Activated CD8-positive, alpha-beta memory T cell treated with anti-CD3 and anti-CD28 coated beads for 4 hours (primary cell): ENCODE measurements around the gene GDF15.
A peak's percentile ranks its signal among the peaks of the same experiment; 100 is the strongest.
"Not testable (repeated sequence)": the region's sequence is repeated elsewhere in the genome, so short reads cannot be mapped to it uniquely, and the experiment has no call there.

Experiments used
- DNase-seq, 2 donors: peaks; one replicate each; pipeline ENCODE4 v3.0.0-alpha.2; 2020; ENCODE audit warnings: low read depth in 2 of 2

GDF15 gene, protein sequence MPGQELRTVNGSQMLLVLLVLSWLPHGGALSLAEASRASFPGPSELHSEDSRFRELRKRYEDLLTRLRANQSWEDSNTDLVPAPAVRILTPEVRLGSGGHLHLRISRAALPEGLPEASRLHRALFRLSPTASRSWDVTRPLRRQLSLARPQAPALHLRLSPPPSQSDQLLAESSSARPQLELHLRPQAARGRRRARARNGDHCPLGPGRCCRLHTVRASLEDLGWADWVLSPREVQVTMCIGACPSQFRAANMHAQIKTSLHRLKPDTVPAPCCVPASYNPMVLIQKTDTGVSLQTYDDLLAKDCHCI

GRCh38 chr19:18385675-18386542, at the start of gene GDF15:
Gene GDF15 (plus strand): TSS chr19:18386158. CDS start chr19:18386190, 32 bp downstream.
- DNase-seq = no peak

DNA sequence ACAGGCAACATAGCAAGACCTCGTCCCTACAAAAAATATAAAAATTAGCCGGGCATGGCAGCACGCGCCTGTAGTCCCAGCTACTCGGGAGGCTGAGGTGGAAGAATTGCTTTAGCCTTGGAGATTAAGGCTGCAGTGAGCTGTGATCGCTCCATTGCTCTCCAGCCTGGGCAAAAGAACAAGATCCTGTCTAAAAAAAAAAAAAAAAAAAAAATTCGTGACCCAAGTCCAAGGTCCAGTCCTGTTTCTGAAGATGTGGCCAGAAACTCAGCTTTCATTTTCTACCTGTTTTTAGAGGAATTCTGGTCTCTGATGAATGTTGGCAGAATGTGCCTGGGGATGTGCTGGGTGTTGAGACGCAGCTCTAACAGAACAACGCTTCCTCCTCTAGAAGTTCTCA, 47.4 kb upstream of the GDF15 start:
- DNase-seq = no peak

DNA sequence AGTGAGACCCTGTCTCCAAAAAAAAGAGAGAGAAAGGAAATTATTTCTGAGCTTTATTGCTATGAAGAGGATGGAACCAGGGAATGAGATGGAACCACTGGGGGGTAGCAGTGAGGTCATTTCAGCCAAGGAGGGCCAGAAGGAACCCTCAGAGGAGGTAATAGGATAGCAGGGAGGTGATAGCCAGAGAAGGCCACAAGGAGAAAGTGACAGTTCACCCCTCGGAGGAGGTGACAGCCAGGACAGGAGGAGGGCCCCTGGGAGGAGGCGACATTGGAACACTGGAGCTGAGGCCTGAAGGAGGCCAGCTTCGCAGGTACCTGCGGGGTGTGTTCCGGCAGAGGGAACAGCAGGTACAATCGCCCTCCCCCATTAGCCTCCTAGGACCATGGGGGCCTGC, 46.2 kb upstream of the GDF15 start:
- no peak for DNase-seq

- DNase-seq = no peak
Measured at GRCh38 chr19:18340190-18340989, 45.6 kb upstream of the GDF15 start, which contains the start of gene PGPEP1. Gene PGPEP1 (plus strand): TSS chr19:18340598. CDS start chr19:18340682, 84 bp downstream.

GRCh38 chr19:18340990-18341868, 44.7 kb upstream of the GDF15 start:
- DNase-seq = peak; percentile 49 to 53

GRCh38 chr19:18342090-18342632, 43.8 kb upstream of the GDF15 start:
- no peak for DNase-seq

- DNase-seq = no peak
Measured at GRCh38 chr19:18344582-18344950, 41.4 kb upstream of the GDF15 start.

DNA sequence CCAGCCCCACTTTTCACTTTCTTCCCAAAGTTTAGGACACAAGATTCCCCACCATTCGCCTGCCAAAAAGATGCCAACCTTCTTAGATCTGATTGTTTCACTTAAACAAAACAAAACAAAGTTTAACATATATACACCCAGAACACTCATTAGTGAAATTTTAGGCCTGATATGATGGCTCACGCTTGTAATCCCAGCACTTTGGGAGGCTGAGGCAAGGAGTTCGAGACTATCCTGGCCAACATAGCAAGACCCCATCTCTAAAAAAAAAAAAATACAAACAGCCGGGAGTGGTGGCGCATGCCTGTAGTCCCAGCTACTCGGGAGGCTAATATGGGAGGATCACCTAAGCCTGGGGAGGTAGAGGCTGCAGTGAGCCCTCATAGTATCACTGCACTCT, 40.7 kb upstream of the GDF15 start:
- DNase-seq = no peak

GRCh38 chr19:18346091-18346490, 39.9 kb upstream of the GDF15 start:
- no peak for DNase-seq

DNA sequence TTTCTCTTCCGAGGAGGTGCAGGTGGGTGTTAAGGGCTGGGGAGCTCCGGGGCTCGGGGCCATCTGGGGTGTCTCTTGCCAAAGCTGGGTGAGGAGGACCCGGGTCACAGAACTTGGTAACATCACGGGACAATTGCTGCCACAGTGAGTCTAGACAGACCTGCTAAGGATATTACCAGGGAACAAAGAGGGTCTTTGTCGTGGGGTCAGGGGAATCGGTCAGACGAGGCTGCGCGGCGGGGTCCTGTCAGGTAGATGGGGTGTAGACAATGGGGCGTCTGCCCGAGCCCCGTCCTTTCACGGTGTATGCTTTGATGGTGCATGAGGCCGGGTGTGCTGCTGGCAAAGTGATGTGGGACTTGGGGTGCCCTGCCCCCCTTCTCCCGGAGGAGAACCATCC, 37.8 kb upstream of the GDF15 start:
- no peak for DNase-seq

DNA sequence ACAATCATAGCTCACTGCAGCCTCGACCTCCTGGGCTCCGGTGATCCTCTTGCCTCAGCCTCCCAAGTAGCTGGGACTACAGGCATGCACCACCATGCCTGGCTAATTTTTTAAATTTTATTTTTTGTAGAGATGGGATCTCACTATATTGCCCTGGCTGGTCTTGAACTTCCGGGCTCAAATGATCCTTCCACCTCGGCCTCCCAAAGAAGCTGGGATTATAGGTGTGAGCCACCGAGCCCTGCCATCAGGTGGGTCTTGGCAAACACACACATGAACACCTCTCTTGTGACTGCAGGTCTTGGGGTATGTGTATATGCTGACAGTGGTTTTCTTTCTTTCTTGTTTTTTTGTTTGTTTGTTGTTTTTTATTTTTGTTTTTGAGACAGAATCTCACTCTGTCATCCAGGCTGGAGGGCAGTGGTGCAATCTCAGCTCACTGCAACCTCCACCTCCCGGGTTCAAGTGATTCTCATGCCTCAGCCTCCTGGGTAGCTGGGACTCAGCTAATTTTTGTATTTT, 37.1 kb upstream of the GDF15 start:
- DNase-seq = not testable (repeated sequence)

- no peak for DNase-seq
Measured at GRCh38 chr19:18349524-18350128, 36.3 kb upstream of the GDF15 start.

DNA sequence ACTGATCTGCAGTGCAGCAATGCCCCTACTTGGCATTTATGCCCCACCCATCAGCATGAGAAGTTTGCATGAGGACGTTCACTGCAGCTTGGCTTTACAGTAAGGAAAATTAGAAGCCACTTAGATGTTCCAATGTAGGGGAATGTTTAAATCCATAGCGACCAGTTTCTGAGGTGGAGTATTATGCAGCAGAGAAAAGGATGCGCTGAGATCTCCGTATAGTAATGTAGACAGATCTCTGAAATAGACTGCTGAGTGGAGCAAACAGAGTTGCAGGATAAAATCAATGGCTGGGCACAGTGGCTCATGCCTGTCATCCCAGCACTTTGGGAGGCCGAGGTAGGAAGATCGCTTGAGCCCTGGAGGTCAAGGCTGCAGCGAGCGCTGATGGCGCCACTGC, 35.5 kb upstream of the GDF15 start:
- DNase-seq = no peak

- no peak for DNase-seq
Measured at GRCh38 chr19:18351544-18351943, 34.4 kb upstream of the GDF15 start.

DNA sequence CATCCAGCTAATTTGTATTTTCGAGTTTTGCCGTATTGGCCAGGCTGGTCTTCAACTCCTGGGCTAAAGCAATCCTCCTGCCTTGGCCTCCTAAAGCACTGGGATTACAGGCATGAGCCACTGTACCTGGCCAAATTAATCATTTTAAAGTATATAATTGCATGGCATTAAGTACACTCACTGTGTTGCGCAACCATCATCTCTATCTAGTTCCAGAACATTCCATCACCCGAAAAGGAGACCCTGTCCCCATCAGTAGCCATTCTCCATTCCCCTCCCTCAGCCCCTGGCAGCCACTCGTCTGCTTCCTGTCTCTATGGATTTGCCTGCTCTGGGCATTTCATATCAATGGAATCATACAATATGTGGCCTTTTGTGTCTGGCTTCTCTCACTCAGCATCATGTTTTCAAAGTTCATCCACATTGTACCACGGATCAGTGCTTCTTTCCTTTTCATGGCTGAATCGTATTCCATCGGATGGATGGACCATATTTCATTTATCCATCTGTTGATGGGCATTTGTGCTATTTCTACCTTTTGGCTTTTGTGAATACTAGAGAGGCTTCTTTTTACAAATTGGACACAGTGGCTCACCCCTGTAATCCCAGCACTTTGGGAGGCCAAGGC, 32.5 kb upstream of the GDF15 start:
- DNase-seq = no peak

GRCh38 chr19:18354743-18355142, 31.2 kb upstream of the GDF15 start:
- DNase-seq = not testable (repeated sequence)

DNA sequence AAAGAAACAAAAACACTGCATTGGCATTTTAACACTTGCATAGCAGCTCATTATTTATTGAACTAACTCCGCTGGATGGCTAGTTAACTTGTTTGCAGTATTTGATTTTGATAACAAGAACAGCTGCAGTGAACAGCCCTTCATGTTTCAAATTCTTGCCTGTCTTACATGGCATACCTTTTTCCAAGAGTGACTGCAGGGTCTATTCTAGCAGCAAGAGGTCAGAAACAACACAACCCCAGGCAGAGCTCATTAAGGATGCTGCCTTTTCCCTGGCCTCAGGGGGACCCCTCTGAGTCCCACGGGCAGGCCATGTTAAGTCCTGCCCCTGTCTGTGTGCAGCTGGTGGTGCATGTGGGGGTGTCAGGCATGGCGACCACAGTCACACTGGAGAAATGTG, 28.9 kb upstream of the GDF15 start:
- DNase-seq = no peak

GRCh38 chr19:18361646-18362045, 24.3 kb upstream of the GDF15 start:
- DNase-seq = no peak

- DNase-seq = no peak
Measured at GRCh38 chr19:18362934-18363542, 22.9 kb upstream of the GDF15 start.
